ENCODE data around the gene LTB. TPM values are rescaled to one million over a fixed set of nuclear protein-coding genes. Genes with fewer than 3 reads are reported as not detected.

Gene LTB
- total and polyA plus RNA-seq, 2 donors from 2014 or later, result 6.6 to 18.5 TPM

DNA sequence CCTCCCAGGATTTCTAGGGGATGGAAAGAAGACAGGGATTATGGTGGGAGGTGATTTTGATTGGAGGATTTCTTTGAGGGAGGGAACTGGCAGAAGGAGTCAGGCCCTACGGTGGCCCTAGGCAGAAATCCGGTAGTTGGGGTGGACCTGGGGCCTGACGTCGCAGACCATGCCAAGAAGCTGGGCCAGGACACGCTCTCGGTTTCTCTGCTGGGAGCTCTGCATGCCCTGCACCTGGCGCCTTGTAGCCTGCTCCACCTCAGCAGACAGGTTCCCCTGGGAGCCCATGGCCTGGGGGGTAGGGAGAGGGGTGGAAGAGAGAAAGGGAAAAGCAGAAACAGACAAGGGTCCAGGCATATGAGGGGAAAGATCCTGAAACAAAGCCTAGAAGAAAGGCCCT lies 36.9 kb downstream of the LTB start:
- intact Hi-C loops (cut with DNase I), result loop anchor here (2.0 kb wide), 1 partner anchor 54 kb away; no protein-coding TSS in a partner anchor
- no peak for TF ChIP-seq CTCF (IDR thresholded peaks at IDR 0.05; ENCODE audit: borderline replicate concordance, extremely low read depth, insufficient read depth)
- Histone ChIP-seq H3K27ac (ENCODE audit: low read depth in 2 of 2, low read length in 2 of 2) (no peak overlapping the region), H3K4me3 (ENCODE audit: low read length in 3 of 3) (no peak overlapping the region), H3K4me1 (ENCODE audit: control insufficient read depth in 2 of 3, insufficient read depth in 2 of 3, low read depth in 1 of 3, low read length in 3 of 3) (peaks cover 0 to 18% (median 11%) of the 10 kb centered on the region in 3 donors), H3K27me3 (ENCODE audit: control insufficient read depth, insufficient read depth, low read length) (no peaks in the 10 kb centered on the region), H3K9me3 (ENCODE audit: control insufficient read depth in 2 of 3, insufficient read depth in 1 of 3, low read length in 3 of 3) (no peaks in the 10 kb centered on the region), H3K9ac (ENCODE audit: low read length in 3 of 3) (no peak overlapping the region), H3K36me3 (ENCODE audit: control insufficient read depth in 2 of 3, insufficient read depth in 3 of 3, low read length in 3 of 3) (peaks cover 0 to 6% (median under 1%) of the 10 kb centered on the region in 3 donors)
- FAIRE-seq (no peak), DNase-seq (no peak)

DNA sequence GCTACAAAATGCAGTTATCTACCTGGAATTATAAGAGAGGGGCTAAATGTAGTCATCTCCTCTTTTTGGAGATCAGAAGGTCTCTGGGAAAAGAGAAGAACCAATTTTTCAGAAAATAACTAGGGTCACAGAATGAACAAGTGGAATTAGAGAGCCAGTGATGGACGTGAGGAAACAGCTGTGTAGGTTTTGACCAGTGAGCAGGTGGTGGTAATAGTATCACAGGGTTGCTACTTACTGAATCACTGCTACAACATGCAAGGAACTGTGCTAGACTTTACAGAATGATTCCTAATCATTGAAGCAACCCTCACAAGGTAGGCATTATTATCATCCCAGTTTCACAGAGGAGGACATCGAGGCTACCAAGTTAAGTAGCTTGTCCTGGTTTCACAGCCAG lies 37.5 kb downstream of the LTB start:
- DNase-seq (no peak), FAIRE-seq (no peak)
- TF ChIP-seq CTCF (IDR thresholded peaks at IDR 0.05; ENCODE audit: borderline replicate concordance, extremely low read depth, insufficient read depth), result no peak
- H3K9ac ChIP-seq (ENCODE audit: low read length in 3 of 3), result no peak overlapping the region
- intact Hi-C loops (cut with DNase I), result loop anchor here (2.0 kb wide), 1 partner anchor 54 kb away; no protein-coding TSS in a partner anchor
- H3K27me3 ChIP-seq (ENCODE audit: control insufficient read depth, insufficient read depth, low read length), result no peaks in the 10 kb centered on the region
- no peak overlapping the region for H3K27ac ChIP-seq (ENCODE audit: low read depth in 2 of 2, low read length in 2 of 2)
- peaks cover 3 to 12% (median 5%) of the 10 kb centered on the region in 3 donors for H3K36me3 ChIP-seq (ENCODE audit: control insufficient read depth in 2 of 3, insufficient read depth in 3 of 3, low read length in 3 of 3)
- H3K4me3 ChIP-seq (ENCODE audit: low read length in 3 of 3), result no peak overlapping the region
- H3K4me1 ChIP-seq (ENCODE audit: control insufficient read depth in 2 of 3, insufficient read depth in 2 of 3, low read depth in 1 of 3, low read length in 3 of 3), result peaks cover 0 to 24% (median 16%) of the 10 kb centered on the region in 3 donors
- H3K9me3 ChIP-seq (ENCODE audit: control insufficient read depth in 2 of 3, insufficient read depth in 1 of 3, low read length in 3 of 3), result no peaks in the 10 kb centered on the region

DNA sequence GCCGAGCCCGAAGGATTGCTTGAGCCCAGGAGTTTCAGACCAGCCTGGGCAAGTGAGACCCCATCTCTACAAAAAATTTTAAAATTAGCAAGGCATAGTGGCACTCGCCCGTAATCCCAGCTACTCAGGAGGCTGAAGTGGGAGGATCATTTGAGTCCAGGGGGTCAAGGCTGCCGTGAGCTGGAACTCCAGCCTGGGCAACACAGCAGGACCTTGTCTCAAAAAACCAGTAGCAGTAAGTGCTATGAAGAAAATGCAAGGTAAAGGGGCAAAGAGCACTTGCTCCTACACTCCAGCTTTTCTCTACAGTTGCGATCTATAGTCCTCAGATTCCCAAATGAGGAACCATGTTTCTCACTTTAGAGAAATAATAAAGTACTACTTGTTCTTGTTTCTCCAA lies 38.6 kb downstream of the LTB start:
- FAIRE-seq (no peak), DNase-seq (no peak)
- no peaks in the 10 kb centered on the region for H3K9me3 ChIP-seq (ENCODE audit: control insufficient read depth in 2 of 3, insufficient read depth in 1 of 3, low read length in 3 of 3)
- H3K4me3 ChIP-seq (ENCODE audit: low read length in 3 of 3), result no peak overlapping the region
- intact Hi-C loops (cut with DNase I), result loop anchor here (2.0 kb wide), 1 partner anchor 55 kb away; no protein-coding TSS in a partner anchor
- H3K27ac ChIP-seq (ENCODE audit: low read depth in 2 of 2, low read length in 2 of 2), result no peak overlapping the region
- no peak for TF ChIP-seq CTCF (IDR thresholded peaks at IDR 0.05; ENCODE audit: borderline replicate concordance, extremely low read depth, insufficient read depth)
- peaks cover 11 to 19% (median 12%) of the 10 kb centered on the region in 3 donors for H3K36me3 ChIP-seq (ENCODE audit: control insufficient read depth in 2 of 3, insufficient read depth in 3 of 3, low read length in 3 of 3)
- no peak overlapping the region for H3K9ac ChIP-seq (ENCODE audit: low read length in 3 of 3)
- peaks cover 8 to 31% (median 26%) of the 10 kb centered on the region in 3 donors for H3K4me1 ChIP-seq (ENCODE audit: control insufficient read depth in 2 of 3, insufficient read depth in 2 of 3, low read depth in 1 of 3, low read length in 3 of 3)
- no peaks in the 10 kb centered on the region for H3K27me3 ChIP-seq (ENCODE audit: control insufficient read depth, insufficient read depth, low read length)

Data from kidney (tissue), 14 donors.